ENCODE measurements around the gene CPHXL2.

Gene CPHXL2

DNA sequence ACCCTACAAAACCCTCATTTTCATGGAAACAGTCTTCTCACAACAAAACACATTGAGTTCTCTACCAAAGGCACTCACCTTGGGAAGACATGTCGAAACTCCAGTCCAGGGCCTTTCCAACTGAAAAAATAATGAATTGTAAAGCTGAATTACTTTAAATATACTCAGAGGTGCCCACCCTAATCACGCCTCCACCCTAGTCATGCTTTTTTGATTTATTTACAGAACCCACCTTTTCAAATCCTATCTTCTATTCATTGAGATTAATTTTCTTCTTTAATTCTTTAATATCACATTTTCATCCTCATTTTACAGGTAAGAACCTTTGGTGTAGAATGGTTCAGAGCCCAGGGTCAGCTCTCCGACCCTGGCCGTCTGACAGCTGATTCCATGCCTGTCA is at the start of gene CPHXL2:
CPHXL2 (minus strand) TSS at position 101 of the 400 bp plus-strand sequence; CDS start at position 91, 10 bp downstream.
- DNase-seq (ENCODE audit: low read depth), result no peak
- TF ChIP-seq, protein P1, sequence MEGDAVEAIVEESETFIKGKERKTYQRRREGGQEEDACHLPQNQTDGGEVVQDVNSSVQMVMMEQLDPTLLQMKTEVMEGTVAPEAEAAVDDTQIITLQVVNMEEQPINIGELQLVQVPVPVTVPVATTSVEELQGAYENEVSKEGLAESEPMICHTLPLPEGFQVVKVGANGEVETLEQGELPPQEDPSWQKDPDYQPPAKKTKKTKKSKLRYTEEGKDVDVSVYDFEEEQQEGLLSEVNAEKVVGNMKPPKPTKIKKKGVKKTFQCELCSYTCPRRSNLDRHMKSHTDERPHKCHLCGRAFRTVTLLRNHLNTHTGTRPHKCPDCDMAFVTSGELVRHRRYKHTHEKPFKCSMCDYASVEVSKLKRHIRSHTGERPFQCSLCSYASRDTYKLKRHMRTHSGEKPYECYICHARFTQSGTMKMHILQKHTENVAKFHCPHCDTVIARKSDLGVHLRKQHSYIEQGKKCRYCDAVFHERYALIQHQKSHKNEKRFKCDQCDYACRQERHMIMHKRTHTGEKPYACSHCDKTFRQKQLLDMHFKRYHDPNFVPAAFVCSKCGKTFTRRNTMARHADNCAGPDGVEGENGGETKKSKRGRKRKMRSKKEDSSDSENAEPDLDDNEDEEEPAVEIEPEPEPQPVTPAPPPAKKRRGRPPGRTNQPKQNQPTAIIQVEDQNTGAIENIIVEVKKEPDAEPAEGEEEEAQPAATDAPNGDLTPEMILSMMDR (IDR thresholded peaks at IDR 0.05; ENCODE audit: insufficient read depth, low read depth, low read length, missing control alignments), result no peak
- H3K4me3 ChIP-seq (ENCODE audit: low read depth, low read length), result no peak within 1 kb of the TSS

DNA sequence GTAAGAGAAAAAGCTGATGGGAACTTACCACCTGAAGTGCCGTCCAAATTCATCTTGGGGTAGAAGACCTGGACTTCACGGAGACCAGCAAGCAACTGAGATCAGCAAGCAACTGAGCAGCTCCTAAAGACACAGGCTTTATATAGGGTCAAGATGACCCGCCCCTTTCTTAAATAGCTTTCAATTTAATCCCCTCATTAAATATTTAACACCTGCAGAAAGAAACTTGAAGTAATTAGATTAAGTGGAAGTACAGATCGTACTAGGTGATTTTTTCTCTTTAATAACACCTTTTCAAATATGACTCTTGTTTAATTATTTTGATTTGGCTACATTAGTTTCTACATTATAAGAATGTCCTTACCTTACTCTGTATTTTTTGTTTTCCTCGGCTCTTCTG is 49.6 kb upstream of the CPHXL2 start, which contains the start of gene CPHXL:
CPHXL (minus strand) TSS at position 101 of the 400 bp plus-strand sequence; CDS start at position 53, 48 bp downstream.
- TF ChIP-seq, protein P1 (IDR thresholded peaks at IDR 0.05; ENCODE audit: insufficient read depth, low read depth, low read length, missing control alignments), result no peak
- DNase-seq (ENCODE audit: low read depth), result no peak
- no peak within 1 kb of the TSS for H3K4me3 ChIP-seq (ENCODE audit: low read depth, low read length)

DNA sequence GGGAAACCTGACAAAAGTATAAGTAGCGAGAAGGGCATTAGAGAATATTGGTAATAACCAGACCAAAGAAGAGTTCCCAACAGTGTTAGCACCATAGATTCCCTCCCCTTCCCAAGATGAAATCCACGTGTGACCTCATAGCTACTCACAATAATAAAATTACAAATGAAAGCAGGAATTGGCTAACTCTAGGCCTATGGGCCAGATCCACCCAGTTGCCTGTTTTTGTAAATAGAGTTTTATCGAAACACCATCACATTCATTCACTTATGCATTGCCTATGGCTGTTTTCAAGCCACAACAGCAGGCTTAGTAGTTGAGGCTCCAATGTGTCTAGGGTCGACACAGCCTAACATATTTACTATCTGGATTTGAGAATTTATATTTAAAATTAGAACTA is 41.6 kb upstream of the CPHXL2 start:
- H3K4me3 ChIP-seq (ENCODE audit: low read depth, low read length), result no peak overlapping the region
- TF ChIP-seq, protein P1 (IDR thresholded peaks at IDR 0.05; ENCODE audit: insufficient read depth, low read depth, low read length, missing control alignments), result no peak
- DNase-seq (ENCODE audit: low read depth), result no peak

DNA sequence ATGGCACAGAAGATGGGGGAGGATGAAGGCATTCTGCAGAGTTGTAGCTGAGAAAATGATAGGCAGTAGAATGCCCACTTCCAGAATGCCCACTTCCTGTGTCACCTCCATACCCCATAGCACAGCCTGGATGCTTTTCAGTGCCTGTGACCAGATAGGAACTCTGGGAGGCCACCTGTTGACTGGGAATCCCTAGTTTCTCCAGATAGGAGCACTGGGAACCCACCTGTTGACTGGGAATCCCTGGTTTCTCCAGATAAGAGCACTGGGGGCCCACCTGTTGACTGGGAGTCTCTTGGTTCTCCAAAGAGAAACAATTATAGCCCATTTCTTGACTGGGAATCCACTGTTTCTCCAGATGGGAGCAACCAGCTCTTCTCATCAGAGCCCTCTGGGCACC is 37.9 kb upstream of the CPHXL2 start:
- DNase-seq (ENCODE audit: low read depth), result no peak
- TF ChIP-seq, protein P1 (IDR thresholded peaks at IDR 0.05; ENCODE audit: insufficient read depth, low read depth, low read length, missing control alignments), result no peak
- no peak overlapping the region for H3K4me3 ChIP-seq (ENCODE audit: low read depth, low read length)

DNA sequence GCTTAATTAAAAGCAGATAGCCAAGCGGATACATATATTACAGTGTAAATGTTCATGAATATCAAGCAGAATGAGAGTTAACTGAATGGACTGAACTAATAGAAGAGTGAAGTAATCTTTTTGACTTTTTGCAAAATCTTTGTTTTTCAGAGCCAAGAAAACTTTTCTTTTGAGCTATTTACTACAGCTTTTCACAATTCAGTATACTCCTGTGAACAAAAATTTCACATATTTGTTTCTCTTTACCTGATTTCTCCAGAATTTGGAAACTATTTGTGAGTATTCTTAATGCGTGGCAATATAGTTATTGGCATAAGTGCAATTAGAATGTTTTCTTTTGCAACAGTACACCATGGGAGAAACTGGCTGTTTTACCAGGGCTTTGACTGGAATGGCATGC is 33.5 kb upstream of the CPHXL2 start:
- DNase-seq (ENCODE audit: low read depth), result no peak
- H3K4me3 ChIP-seq (ENCODE audit: low read depth, low read length), result no peak overlapping the region
- TF ChIP-seq, protein P1 (IDR thresholded peaks at IDR 0.05; ENCODE audit: insufficient read depth, low read depth, low read length, missing control alignments), result no peak

DNA sequence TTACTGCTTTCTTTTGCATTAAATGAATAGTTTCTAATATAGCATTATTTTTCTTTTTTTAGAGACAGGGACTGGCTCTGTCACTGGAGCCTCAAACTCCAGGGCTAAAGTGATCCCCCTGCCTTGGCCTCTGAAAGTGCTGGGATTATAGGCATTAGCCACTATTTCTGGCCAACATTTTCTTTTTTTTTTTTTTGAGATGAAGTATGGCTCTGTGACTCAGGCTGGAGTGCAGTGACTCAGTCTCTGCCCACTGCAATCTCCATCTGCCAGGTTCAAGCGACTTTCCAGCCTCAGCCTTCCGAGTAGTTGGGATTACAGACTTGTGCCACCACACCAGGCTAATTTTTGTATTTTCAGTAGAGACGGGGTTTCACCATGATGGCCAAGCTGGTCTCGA is 26.5 kb upstream of the CPHXL2 start:
- no peak overlapping the region for H3K4me3 ChIP-seq (ENCODE audit: low read depth, low read length)
- DNase-seq (ENCODE audit: low read depth), result no peak
- TF ChIP-seq, protein P1 (IDR thresholded peaks at IDR 0.05; ENCODE audit: insufficient read depth, low read depth, low read length, missing control alignments), result no peak

DNA sequence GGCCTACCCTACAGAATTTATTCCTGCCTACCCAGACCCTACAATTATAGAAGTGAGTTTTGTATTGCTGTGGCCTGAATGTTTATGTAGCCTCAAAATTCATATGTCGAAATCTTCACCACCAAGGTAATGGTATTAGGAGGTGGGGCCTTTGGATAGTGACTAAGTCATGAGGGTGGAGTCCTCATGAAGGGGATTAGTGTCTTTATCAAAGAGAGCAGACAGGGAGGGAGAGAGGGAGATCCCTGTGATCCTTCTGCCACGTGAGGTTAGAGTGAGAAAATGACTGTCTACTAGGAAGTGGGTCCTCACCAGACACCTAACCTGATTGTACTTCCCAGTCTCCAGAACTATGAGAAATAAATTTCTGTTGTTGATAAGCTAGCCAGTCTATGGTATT is 25.4 kb upstream of the CPHXL2 start:
- no peak for DNase-seq (ENCODE audit: low read depth)
- TF ChIP-seq, protein P1 (IDR thresholded peaks at IDR 0.05; ENCODE audit: insufficient read depth, low read depth, low read length, missing control alignments), result no peak
- H3K4me3 ChIP-seq (ENCODE audit: low read depth, low read length), result no peak overlapping the region

Measured in GM12865 (cell line).